ENCODE results near the gene C4orf50.

C4orf50 gene

GRCh38 chr4:6054162-6054922 lies 36.1 kb upstream of the C4orf50 start:
- H3K27me3 ChIP-seq: no peaks in the 10 kb centered on the region
- H3K36me3 ChIP-seq: peaks cover 2% of the 10 kb centered on the region; the same call in 1 of the 2 replicates
- no peak overlapping the region for H3K4me3 ChIP-seq (ENCODE audit: low read depth, low read length)
- H3K4me1 ChIP-seq: no peaks in the 10 kb centered on the region
- TF ChIP-seq CTCF (IDR thresholded peaks at IDR 0.05; ENCODE audit: low read depth, low read length): no peak
- no peaks in the 10 kb centered on the region; the same call in 1 of the 2 replicates for H3K9me3 ChIP-seq
- no peak for DNase-seq

- no peaks in the 10 kb centered on the region for H3K9me3 ChIP-seq
- no peak overlapping the region for H3K4me3 ChIP-seq (ENCODE audit: low read depth, low read length)
- no peaks in the 10 kb centered on the region for H3K36me3 ChIP-seq
- DNase-seq: no peak
- TF ChIP-seq CTCF (IDR thresholded peaks at IDR 0.05; ENCODE audit: low read depth, low read length): no peak
- no peaks in the 10 kb centered on the region for H3K27me3 ChIP-seq
- no peaks in the 10 kb centered on the region for H3K4me1 ChIP-seq
These were observed 34.4 kb upstream of the C4orf50 start for GRCh38 chr4:6052679-6053078.

GRCh38 chr4:6050551-6050950 lies 32.3 kb upstream of the C4orf50 start:
- H3K36me3 ChIP-seq: no peaks in the 10 kb centered on the region
- H3K4me1 ChIP-seq: no peaks in the 10 kb centered on the region
- TF ChIP-seq CTCF (IDR thresholded peaks at IDR 0.05; ENCODE audit: low read depth, low read length): no peak
- no peaks in the 10 kb centered on the region for H3K9me3 ChIP-seq
- H3K27me3 ChIP-seq: no peaks in the 10 kb centered on the region
- no peak overlapping the region for H3K4me3 ChIP-seq (ENCODE audit: low read depth, low read length)
- no peak for DNase-seq

GRCh38 chr4:6049985-6050384 lies 31.8 kb upstream of the C4orf50 start:
- H3K4me3 ChIP-seq (ENCODE audit: low read depth, low read length): no peak overlapping the region
- H3K4me1 ChIP-seq: no peaks in the 10 kb centered on the region
- no peaks in the 10 kb centered on the region for H3K27me3 ChIP-seq
- DNase-seq: no peak
- H3K9me3 ChIP-seq: no peaks in the 10 kb centered on the region
- no peaks in the 10 kb centered on the region for H3K36me3 ChIP-seq
- TF ChIP-seq CTCF (IDR thresholded peaks at IDR 0.05; ENCODE audit: low read depth, low read length): no peak

GRCh38 chr4:6049278-6049677 lies 31.0 kb upstream of the C4orf50 start:
- no peaks in the 10 kb centered on the region for H3K27me3 ChIP-seq
- no peaks in the 10 kb centered on the region for H3K9me3 ChIP-seq
- no peak overlapping the region for H3K4me3 ChIP-seq (ENCODE audit: low read depth, low read length)
- no peaks in the 10 kb centered on the region for H3K4me1 ChIP-seq
- TF ChIP-seq CTCF (IDR thresholded peaks at IDR 0.05; ENCODE audit: low read depth, low read length): no peak
- DNase-seq: no peak
- H3K36me3 ChIP-seq: no peaks in the 10 kb centered on the region

GRCh38 chr4:6048537-6048936 lies 30.3 kb upstream of the C4orf50 start:
- Histone ChIP-seq H3K4me3 (ENCODE audit: low read depth, low read length) (no peak overlapping the region), H3K9me3 (no peaks in the 10 kb centered on the region), H3K4me1 (no peaks in the 10 kb centered on the region), H3K36me3 (no peaks in the 10 kb centered on the region), H3K27me3 (no peaks in the 10 kb centered on the region)
- no peak for DNase-seq
- TF ChIP-seq CTCF (IDR thresholded peaks at IDR 0.05; ENCODE audit: low read depth, low read length): no peak
